ENCODE measurements around the gene HDAC7.

The HDAC7 gene

DNA sequence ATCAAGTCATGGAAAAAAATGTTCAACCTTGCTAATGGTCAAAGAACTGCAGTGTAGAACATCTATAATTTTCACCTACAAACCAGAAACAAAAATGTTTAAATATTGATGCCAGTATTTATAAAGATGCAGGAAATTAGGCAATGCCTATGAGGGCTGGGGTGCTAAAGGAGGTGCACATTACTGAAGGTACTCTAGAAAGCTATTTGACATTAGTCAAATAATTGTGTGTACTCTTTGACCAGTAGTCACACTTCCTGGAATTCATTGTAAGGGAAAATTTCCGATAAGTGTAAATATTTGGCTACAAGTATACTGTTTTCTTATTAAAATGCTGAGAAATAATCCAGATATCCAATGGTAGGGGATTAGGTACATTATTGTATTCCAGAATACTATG lies 36.4 kb upstream of the HDAC7 start:
- DNase-seq (ENCODE audit: low read depth) = no peak
- TF ChIP-seq, protein P1, sequence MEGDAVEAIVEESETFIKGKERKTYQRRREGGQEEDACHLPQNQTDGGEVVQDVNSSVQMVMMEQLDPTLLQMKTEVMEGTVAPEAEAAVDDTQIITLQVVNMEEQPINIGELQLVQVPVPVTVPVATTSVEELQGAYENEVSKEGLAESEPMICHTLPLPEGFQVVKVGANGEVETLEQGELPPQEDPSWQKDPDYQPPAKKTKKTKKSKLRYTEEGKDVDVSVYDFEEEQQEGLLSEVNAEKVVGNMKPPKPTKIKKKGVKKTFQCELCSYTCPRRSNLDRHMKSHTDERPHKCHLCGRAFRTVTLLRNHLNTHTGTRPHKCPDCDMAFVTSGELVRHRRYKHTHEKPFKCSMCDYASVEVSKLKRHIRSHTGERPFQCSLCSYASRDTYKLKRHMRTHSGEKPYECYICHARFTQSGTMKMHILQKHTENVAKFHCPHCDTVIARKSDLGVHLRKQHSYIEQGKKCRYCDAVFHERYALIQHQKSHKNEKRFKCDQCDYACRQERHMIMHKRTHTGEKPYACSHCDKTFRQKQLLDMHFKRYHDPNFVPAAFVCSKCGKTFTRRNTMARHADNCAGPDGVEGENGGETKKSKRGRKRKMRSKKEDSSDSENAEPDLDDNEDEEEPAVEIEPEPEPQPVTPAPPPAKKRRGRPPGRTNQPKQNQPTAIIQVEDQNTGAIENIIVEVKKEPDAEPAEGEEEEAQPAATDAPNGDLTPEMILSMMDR (conservative IDR thresholded peaks at IDR 0.05; ENCODE audit: low read length) = no peak
- H3K4me3 ChIP-seq (ENCODE audit: low read length) = no peak overlapping the region

DNA sequence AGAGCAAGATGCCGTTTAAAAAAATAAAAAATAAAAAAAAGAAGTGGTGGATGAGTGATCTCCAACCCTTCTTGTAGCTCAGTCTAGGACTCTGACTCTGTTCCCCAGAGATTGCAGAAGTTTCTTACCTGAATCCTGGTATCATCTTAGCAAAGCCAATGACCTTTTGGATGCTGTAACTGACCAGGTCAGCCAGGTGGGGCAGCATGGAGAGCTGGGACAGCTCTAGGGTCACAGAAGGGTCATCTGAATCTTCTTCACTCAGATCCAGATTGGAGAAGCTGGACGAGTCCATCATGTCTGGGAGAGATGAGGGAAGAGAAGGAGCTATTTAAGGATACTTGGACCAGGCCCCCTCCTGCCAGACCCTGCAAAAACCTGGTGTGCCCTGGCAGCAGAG lies 35.8 kb upstream of the HDAC7 start:
- DNase-seq (ENCODE audit: low read depth) = no peak
- TF ChIP-seq, protein P1 (conservative IDR thresholded peaks at IDR 0.05; ENCODE audit: low read length) = no peak
- no peak overlapping the region for H3K4me3 ChIP-seq (ENCODE audit: low read length)

- TF ChIP-seq, protein P1 (conservative IDR thresholded peaks at IDR 0.05; ENCODE audit: low read length) = no peak
- no peak overlapping the region for H3K4me3 ChIP-seq (ENCODE audit: low read length)
- DNase-seq (ENCODE audit: low read depth) = no peak
These were observed 34.8 kb upstream of the HDAC7 start for GRCh38 chr12:47854531-47854930.

- no peak for DNase-seq (ENCODE audit: low read depth)
- TF ChIP-seq, protein P1 (conservative IDR thresholded peaks at IDR 0.05; ENCODE audit: low read length) = no peak
- no peak overlapping the region for H3K4me3 ChIP-seq (ENCODE audit: low read length)
These were observed 32.4 kb upstream of the HDAC7 start for GRCh38 chr12:47852096-47852571.

GRCh38 chr12:47851303-47851952 lies 31.7 kb upstream of the HDAC7 start:
- DNase-seq (ENCODE audit: low read depth) = no peak
- TF ChIP-seq, protein P1 (conservative IDR thresholded peaks at IDR 0.05; ENCODE audit: low read length) = no peak
- H3K4me3 ChIP-seq (ENCODE audit: low read length) = no peak overlapping the region

DNA sequence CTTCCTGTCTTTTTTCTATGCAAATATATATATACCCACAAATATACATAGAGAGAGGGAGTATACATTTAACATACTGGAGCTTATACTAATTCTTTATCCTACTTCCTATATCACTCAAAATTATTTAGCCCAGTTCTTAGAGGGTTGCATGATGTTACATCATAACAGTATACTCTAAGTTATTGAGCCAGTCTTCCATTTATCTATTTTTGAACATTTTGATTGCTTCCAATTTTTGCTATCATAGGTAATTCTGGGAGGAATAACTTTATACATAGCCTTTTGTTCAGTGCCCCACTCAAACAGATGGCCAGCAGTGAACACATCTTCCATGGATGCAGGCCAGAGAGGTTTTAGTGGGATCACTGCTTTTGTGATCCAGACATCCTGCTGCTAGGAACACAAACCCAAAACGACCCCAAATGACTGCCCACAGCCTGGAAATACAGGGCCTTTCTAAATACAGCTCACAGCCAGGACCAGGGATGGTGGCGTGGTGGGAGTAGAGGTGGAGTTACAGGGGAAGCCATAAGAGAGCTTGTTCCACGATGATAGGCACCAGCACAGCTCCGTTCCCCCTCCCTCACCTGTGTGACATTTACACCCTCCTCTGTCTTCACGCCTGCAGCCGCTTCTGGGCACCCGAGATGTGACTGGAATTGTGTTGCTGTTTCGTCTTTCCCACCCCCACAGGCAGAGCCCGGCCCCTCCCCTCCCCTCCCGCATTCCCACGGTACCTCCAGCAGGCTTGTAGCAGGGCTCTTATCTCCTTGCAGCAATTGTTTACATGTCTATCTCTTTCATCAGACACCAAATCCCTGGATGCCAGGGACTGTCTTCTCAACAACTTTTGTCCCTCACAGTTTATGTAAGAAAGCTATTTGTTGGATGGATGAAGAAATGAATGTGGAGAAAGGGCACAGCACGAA lies 30.7 kb upstream of the HDAC7 start:
- DNase-seq (ENCODE audit: low read depth) = no peak
- H3K4me3 ChIP-seq (ENCODE audit: low read length) = no peak overlapping the region
- TF ChIP-seq, protein P1 (conservative IDR thresholded peaks at IDR 0.05; ENCODE audit: low read length) = no peak
